Activated CD4-positive, alpha-beta memory T cell treated with anti-CD3 and anti-CD28 coated beads, Interleukin-2, amount 10 ng/mL, durations not matched to agents 7 days and 5 days (primary cell): ENCODE measurements around the gene AAMP. TPM values are rescaled to one million over a fixed set of nuclear protein-coding genes. Genes with fewer than 3 reads are reported as not detected.

Source experiments
- CTCF ChIA-PET: fragments of 350-600 bp; sonication (Branson Sonifier 250); formaldehyde crosslinking; loops from one replicate; lab custom pipeline; 2021; ENCODE audit warnings: antibody characterized with exemption, inconsistent platforms; lab: Charles Lee
- POLR2A ChIA-PET: fragments of 350-600 bp; sonication (Branson Sonifier 250); formaldehyde crosslinking; loops from one replicate; lab custom pipeline; 2021; ENCODE audit warnings: antibody characterized with exemption; lab: Charles Lee
- DNase-seq: peaks from one replicate; pipeline ENCODE4 v3.0.0-alpha.2; 2020
- H3K27ac Mint-ChIP-seq: one replicate; pipeline ENCODE4 v1.8.0; 2021; ENCODE audit warnings: mild to moderate bottlenecking, mixed read lengths
- H3K27me3 Mint-ChIP-seq: one replicate; pipeline ENCODE4 v1.8.0; 2021; ENCODE audit warnings: mixed read lengths
- H3K36me3 Mint-ChIP-seq: one replicate; pipeline ENCODE4 v1.8.0; 2021; ENCODE audit warnings: low read depth, mixed read lengths
- H3K4me1 Mint-ChIP-seq: one replicate; pipeline ENCODE4 v1.8.0; 2021; ENCODE audit warnings: mixed read lengths
- H3K4me3 Mint-ChIP-seq: one replicate; pipeline ENCODE4 v1.8.0; 2021; ENCODE audit warnings: mild to moderate bottlenecking, mixed read lengths
- H3K9me3 Mint-ChIP-seq: one replicate; pipeline ENCODE4 v1.8.0; 2021; ENCODE audit warnings: mixed read lengths
- total RNA-seq, 2 experiments: library from RNA; stranded (reverse); gene quantifications; one replicate each; pipeline ENCODE4 v1.2.3, GENCODE V29; 2021

The AAMP gene
- total RNA-seq, 2 experiments from 2014 or later, result 44.2 to 46.8 TPM

- Mint-ChIP-seq H3K36me3 (peaks cover 22% of the 10 kb centered on the region), H3K4me3 (peak within 1 kb of the TSS; percentile 82), H3K4me1 (peaks cover 69% of the 10 kb centered on the region), H3K27me3 (no peaks in the 10 kb centered on the region), H3K27ac (peak within 1 kb of the TSS; percentile 95), H3K9me3 (no peaks in the 10 kb centered on the region)
- peak; percentile 84 for DNase-seq
- ChIA-PET POLR2A (interaction anchor here (0.6 to 19.0 kb wide), 9 partner anchors 8 to 108 kb away, joined by 3 to 299 read pairs (median 7); partner anchors contain the start of genes AAMP, CATIP, CTDSP1 and PNKD), CTCF (interaction anchor here (0.5 to 11.2 kb wide), 18 partner anchors 8 to 1073 kb away, joined by 3 to 126 read pairs (median 4); partner anchors contain the start of genes AAMP, CXCR1 and PNKD)
These were observed 22.4 kb upstream of the AAMP start, which contains the start of gene TMBIM1 for GRCh38 chr2:218292048-218293014. TMBIM1 (minus strand) TSS chr2:218292503; CDS start chr2:218282141, 10,362 bp downstream.

- ChIA-PET CTCF (interaction anchor here (1.0 to 11.2 kb wide), 10 partner anchors 11 to 368 kb away, joined by 3 to 126 read pairs (median 3); partner anchors contain the start of genes AAMP, BCS1L, PNKD and ZNF142), POLR2A (interaction anchor here (0.7 to 19.0 kb wide), 10 partner anchors 9 to 117 kb away, joined by 3 to 299 read pairs (median 5); partner anchors contain the start of genes AAMP, CATIP, CTDSP1 and PNKD)
- peak overlapping the region; percentile 82 for H3K4me3 Mint-ChIP-seq
- no peaks in the 10 kb centered on the region for H3K9me3 Mint-ChIP-seq
- H3K27ac Mint-ChIP-seq, result peak overlapping the region; percentile 95
- H3K36me3 Mint-ChIP-seq, result peaks cover 22% of the 10 kb centered on the region
- peaks cover 78% of the 10 kb centered on the region for H3K4me1 Mint-ChIP-seq
- H3K27me3 Mint-ChIP-seq, result no peaks in the 10 kb centered on the region
- no peak for DNase-seq
These were observed 21.5 kb upstream of the AAMP start for GRCh38 chr2:218291318-218292047.

- Mint-ChIP-seq H3K36me3 (peaks cover 25% of the 10 kb centered on the region), H3K27ac (peak overlapping the region; percentile 95), H3K27me3 (no peaks in the 10 kb centered on the region), H3K4me3 (peak overlapping the region; percentile 82), H3K4me1 (peaks cover 82% of the 10 kb centered on the region), H3K9me3 (no peaks in the 10 kb centered on the region)
- DNase-seq, result peak; percentile 65
- POLR2A ChIA-PET, result interaction anchor here (0.6 to 19.0 kb wide), 14 partner anchors 8 to 397 kb away, joined by 3 to 299 read pairs (median 4); partner anchors contain the start of genes AAMP, CATIP, CTDSP1 and PNKD
- CTCF ChIA-PET, result interaction anchor here (0.6 to 11.2 kb wide), 11 partner anchors 10 to 369 kb away, joined by 3 to 126 read pairs (median 3); partner anchors contain the start of genes AAMP, BCS1L, PNKD and ZNF142
These were observed 20.7 kb upstream of the AAMP start for GRCh38 chr2:218290316-218291261.

GRCh38 chr2:218289639-218290315, 19.8 kb upstream of the AAMP start:
- H3K4me1 Mint-ChIP-seq, result peaks cover 82% of the 10 kb centered on the region
- H3K4me3 Mint-ChIP-seq, result peak overlapping the region; percentile 82
- no peak for DNase-seq
- no peaks in the 10 kb centered on the region for H3K9me3 Mint-ChIP-seq
- peaks cover 30% of the 10 kb centered on the region for H3K36me3 Mint-ChIP-seq
- H3K27me3 Mint-ChIP-seq, result no peaks in the 10 kb centered on the region
- ChIA-PET CTCF (interaction anchor here (1.2 to 11.2 kb wide), 6 partner anchors 9 to 370 kb away, joined by 3 to 126 read pairs (median 3); partner anchors contain the start of genes AAMP, BCS1L, PNKD and ZNF142), POLR2A (interaction anchor here (1.2 to 19.0 kb wide), 6 partner anchors 9 to 116 kb away, joined by 3 to 299 read pairs (median 11); partner anchors contain the start of genes AAMP, CTDSP1 and PNKD)
- H3K27ac Mint-ChIP-seq, result peak overlapping the region; percentile 95

- Mint-ChIP-seq H3K9me3 (no peaks in the 10 kb centered on the region), H3K27ac (peak overlapping the region; percentile 89), H3K4me3 (peak overlapping the region; percentile 89), H3K4me1 (peaks cover 81% of the 10 kb centered on the region), H3K36me3 (peaks cover 53% of the 10 kb centered on the region), H3K27me3 (no peaks in the 10 kb centered on the region)
- ChIA-PET POLR2A (interaction anchor here (1.0 to 19.0 kb wide), 18 partner anchors 9 to 890 kb away, joined by 3 to 299 read pairs (median 6); partner anchors contain the start of genes AAMP, ARPC2, BCS1L and CNPPD1), CTCF (interaction anchor here (1.0 to 5.9 kb wide), 17 partner anchors 9 to 371 kb away, joined by 3 to 80 read pairs (median 7); partner anchors contain the start of genes AAMP, ARPC2, CATIP and CTDSP1)
- peak; percentile 87 for DNase-seq
These were observed 16.9 kb upstream of the AAMP start for GRCh38 chr2:218286570-218287459.

GRCh38 chr2:218285604-218286003, 15.7 kb upstream of the AAMP start:
- CTCF ChIA-PET, result interaction anchor here (1.2 to 5.9 kb wide), 9 partner anchors 10 to 372 kb away, joined by 3 to 80 read pairs (median 6); partner anchors contain the start of genes AAMP and PNKD
- H3K9me3 Mint-ChIP-seq, result no peaks in the 10 kb centered on the region
- DNase-seq, result no peak
- peaks cover 52% of the 10 kb centered on the region for H3K36me3 Mint-ChIP-seq
- POLR2A ChIA-PET, result interaction anchor here (0.8 to 19.0 kb wide), 12 partner anchors 11 to 374 kb away, joined by 3 to 299 read pairs (median 8); partner anchors contain the start of genes AAMP, ARPC2, BCS1L and CTDSP1
- peak overlapping the region; percentile 89 for H3K27ac Mint-ChIP-seq
- peaks cover 80% of the 10 kb centered on the region for H3K4me1 Mint-ChIP-seq
- no peaks in the 10 kb centered on the region for H3K27me3 Mint-ChIP-seq
- H3K4me3 Mint-ChIP-seq, result peak overlapping the region; percentile 89

GRCh38 chr2:218284106-218284811, 14.3 kb upstream of the AAMP start:
- Mint-ChIP-seq H3K36me3 (peaks cover 55% of the 10 kb centered on the region), H3K9me3 (no peaks in the 10 kb centered on the region), H3K27ac (peak overlapping the region; percentile 89), H3K27me3 (no peaks in the 10 kb centered on the region), H3K4me3 (peak overlapping the region; percentile 89), H3K4me1 (peaks cover 68% of the 10 kb centered on the region)
- ChIA-PET POLR2A (interaction anchor here (0.7 to 19.0 kb wide), 9 partner anchors 9 to 995 kb away, joined by 3 to 299 read pairs (median 3); partner anchors contain the start of genes AAMP, BCS1L, CTDSP1 and DNAJB2), CTCF (interaction anchor here (0.8 to 5.9 kb wide), 9 partner anchors 10 to 232 kb away, joined by 3 to 80 read pairs (median 6); partner anchors contain the start of genes AAMP and PNKD)
- DNase-seq, result peak; percentile 78

- H3K4me3 Mint-ChIP-seq, result no peak overlapping the region
- ChIA-PET POLR2A (interaction anchor here (1.2 to 19.0 kb wide), 2 partner anchors 8 kb away, joined by 5 to 299 read pairs; partner anchors contain the start of genes AAMP and PNKD), CTCF (interaction anchor here (1.3 to 5.9 kb wide), 2 partner anchors 9 to 11 kb away, joined by 5 to 80 read pairs; partner anchors contain the start of genes AAMP and PNKD)
- peaks cover 60% of the 10 kb centered on the region for H3K36me3 Mint-ChIP-seq
- H3K9me3 Mint-ChIP-seq, result no peaks in the 10 kb centered on the region
- DNase-seq, result no peak
- no peaks in the 10 kb centered on the region for H3K27me3 Mint-ChIP-seq
- H3K27ac Mint-ChIP-seq, result peak overlapping the region; percentile 59
- peaks cover 50% of the 10 kb centered on the region for H3K4me1 Mint-ChIP-seq
These were observed 12.4 kb upstream of the AAMP start for GRCh38 chr2:218282173-218282991.
